CD4-positive, alpha-beta T cell treated with Interleukin-21 for 1 hour (primary cell): ENCODE measurements around the gene FKBP4.

Experiments used
- DNase-seq: peaks from one replicate; pipeline ENCODE4 v3.0.0-alpha.2; 2020

Gene FKBP4

DNA sequence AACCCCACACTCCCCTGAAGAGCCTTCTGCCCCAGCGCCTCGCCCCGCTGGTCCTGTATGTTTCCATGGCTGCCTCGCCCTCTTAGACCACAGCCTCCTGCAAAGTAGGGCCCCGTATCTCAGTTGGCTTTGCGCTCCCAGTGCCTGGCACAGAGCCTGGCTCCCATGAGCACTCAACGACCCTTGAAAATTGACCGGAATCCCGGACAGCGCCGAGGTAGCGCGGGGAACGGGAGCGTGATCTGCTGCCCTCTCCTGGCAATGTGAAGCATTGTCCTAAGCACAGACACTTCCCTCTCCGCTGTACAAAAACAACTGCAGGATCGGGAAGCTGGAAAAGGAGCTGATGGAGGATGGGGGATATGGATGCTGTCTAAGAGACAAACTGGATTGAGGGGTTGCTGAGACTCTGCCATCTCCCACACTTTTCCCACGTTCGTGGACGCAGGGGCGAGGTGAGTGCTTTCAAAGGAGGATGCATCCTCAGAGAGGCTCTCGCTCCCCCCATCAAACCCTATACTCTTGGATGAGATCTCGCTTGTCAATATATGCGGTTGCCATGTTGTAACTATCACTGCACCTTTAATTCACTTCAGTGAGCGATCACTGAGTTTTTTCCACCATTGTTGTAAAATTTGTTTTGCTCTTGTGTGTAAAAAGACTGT, 10.7 kb upstream of the FKBP4 start:
- peak; percentile 51 for DNase-seq

DNA sequence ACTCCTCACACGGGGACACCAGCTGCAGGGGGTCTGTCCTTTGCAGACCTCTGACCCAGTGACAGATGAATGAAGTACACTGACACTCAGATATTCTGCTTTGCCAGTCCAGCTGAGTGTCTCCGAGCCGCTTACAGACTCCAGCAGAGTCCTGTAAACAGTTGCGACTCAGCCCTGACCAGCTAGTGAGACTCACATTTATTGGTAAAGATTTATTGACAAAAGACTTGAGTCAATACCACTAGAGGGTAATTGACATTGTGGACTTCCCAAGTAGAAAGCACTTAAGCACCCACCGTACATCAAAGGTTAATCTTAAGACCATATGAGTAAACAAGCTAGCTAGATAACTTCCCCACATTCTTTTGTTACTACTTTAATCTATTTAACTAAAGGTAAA, 9.8 kb upstream of the FKBP4 start:
- DNase-seq: no peak

DNA sequence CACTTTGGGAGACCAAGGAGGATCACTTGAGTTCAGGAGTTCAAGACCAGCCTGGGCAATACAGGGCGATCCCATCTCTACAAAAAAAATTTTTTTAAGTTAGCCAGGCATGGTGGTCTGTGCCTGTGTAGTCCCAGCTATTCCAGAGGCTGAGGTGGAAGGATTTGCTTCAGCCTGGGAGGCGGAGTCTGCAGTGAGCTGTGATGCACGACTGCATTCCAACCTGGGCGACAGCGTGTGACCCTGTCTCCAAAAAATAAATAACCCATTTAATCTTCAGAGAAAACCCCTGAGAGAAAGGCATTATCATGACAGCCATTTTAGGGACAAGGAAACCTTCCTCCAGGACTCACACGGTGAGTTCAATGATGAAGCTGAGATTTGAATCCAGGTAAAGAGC, 3.7 kb upstream of the FKBP4 start:
- DNase-seq: no peak

DNA sequence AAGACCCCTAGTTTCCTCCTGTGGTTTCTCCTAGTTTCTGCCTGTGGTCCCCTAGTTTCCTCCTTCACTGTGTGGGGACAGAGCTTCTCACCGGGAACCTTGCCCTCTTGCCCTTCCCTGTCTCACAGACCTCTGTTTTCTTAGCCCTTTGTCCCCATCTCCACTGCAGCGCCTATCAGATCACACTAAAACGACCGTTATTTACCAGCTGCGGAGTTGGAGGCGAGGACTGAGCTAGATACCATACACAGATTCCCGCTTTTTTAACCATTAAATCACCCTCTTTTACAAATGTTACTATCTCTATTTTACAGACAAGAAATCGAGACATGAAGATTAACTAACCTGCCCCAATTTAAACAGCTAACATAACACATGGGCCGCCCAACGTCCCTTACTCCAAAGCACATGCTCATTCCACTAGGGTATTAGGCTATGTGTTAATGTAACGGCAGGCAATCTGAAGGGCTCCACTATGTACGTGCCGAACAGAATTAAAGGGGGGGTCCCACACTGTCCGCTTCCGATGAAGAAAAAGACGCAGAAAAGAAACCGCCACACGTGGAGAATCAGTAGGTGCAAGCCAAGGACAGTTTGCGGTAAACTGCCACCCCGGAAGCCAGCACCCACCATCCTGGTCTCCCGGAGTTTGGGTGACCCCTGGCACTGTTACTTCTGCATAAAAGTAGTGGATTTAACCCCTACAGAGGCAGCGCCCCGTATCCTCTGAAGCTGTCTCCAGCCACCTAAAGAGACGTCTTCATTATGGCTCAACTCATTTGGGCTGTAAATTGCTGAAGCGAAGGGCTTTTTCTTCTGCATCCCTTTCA, 1.9 kb upstream of the FKBP4 start:
- no peak for DNase-seq

DNA sequence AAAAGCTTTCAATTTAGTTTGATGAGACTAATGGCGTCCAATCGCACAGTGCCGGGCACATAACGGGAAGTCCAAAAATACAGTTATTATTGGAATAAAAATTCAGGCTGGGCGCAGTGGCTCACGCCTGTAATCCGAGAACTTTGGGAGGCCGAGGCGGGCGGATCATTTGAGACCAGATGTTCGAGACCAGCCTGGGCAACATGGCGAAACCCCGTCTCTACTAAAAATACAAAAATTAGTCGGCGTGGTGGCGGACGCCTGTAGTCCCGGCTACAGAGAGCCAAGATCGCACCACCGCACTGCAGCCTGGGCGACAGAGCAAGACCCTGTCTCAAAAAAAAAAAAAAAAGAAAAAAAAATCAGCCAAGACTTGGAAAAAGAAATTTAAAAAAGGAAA, 1.2 kb upstream of the FKBP4 start:
- no peak for DNase-seq

DNA sequence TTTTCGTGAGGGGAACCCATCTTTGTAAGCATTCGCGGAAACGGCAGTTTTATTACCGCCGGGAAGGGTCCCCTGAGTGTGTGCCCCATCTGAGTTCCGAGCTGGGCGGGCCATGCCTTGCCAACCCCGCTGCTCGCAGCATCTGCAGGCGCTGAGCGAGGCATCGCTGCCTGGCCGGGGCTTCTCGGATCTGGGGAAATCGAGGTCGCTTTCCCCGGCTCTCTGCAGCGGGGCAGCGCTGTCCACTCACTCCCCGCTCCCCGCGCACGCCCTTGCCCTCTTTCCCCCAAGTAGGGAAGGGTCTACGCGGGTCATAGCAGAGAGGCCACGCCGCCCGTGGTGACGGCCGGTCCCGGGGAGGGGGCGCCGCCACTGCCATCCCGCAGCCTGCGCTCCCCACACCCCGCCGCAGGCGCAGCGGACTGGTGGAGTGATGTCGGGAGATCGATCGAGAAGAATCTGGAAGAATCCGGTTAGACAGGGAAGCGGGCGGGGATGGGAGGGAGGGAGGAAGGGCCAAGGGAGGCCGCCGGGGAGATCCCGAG, 507 bp upstream of the FKBP4 start:
- peak; percentile 18 for DNase-seq

DNA sequence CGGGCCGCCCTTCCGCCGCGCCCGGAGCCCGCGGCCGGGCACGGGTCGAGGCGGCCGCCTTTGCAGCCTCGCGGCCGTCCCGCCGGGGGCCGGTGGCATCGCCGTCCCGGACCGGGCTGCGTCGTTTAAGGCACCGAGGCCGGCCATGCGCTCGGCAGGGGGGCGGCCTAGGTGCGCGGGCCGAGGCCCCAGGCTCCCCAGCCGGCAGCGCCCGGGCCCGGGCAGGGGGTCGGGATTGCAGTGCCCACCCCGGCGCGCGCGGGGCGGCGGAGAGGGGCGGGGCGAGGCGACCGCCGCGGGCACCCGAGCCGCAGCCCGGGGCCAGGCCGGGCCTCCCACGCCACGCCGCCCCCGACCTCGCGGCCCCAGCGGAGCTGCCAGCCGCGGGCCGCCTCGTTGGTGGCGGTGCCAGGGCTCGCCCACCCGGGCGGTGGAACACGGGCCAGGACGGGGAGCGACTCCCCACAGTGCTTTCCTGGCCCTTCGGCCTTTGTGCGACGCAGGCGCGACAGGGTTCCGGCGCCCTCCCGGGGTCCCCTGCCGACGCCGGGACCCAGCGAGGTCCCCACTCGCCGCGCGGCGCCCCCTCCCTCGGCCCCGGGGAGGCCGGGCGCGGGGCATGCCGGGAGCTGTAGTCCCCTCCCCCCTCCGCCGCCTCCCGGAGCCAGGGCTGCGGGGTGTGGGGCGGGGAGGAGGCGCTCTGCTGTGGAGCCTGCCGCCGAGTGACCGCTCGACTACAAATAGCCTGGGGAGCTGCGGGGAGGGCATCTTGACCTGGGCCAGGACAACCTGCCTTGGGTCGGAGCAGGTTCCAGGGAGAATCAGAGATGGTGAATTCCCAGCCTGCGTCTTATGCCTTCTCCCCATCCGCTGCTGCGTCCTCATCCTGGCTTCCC, 769 bp downstream of the FKBP4 start:
- peak; percentile 71 for DNase-seq

DNA sequence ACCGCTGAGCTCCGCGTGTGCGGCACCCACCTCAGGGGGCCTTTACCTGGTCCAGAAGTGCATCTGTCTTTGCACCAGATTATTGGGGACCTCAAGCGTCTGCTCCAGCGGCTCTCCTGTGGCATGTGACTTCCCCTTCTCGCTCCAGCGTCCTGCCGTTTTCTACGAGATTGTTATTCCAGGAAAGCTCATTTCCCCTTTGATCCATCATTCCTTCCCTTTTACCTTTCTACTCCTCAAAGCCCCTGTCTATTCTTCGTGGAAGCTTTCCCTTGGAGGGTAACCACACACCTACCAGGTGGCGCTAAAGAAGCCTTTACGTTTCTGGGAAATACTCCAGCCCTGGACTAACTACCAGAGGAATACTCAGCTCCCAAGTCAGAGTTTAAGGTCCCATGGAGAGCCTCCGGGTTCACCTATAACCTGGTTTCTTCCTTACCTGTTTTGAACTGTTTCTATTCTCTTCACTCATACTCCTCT, 1.5 kb downstream of the FKBP4 start:
- DNase-seq: no peak

DNA sequence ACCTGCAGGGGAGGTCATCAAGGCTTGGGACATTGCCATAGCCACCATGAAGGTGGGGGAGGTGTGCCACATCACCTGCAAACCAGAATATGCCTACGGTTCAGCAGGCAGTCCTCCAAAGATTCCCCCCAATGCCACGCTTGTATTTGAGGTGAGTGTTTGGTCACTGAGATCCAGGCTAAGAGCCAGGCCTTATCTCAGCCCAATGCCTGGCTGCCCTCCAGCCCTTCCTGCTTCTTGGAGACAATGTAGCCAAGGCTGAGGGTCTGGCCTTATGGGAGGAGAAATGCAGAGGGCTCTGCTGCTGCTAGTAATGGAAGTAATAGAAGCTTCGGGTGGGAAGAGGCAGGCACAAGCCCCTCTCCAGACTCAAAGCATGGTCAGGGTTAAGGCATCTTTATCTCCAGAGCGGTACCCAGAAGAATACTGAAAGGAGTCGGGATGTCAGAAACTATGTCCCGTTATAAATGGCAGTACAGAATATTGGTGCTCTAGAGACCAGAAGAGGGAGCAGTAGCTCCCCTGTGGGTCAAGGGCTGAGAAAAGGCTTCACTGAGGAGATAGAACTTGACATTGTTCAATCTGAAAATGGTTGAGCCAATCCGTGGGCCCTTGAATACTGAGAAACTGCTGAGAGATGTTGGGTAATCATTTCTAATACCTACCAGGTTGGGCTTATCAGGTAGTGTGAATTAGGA, 3.1 kb downstream of the FKBP4 start:
- DNase-seq: no peak

DNA sequence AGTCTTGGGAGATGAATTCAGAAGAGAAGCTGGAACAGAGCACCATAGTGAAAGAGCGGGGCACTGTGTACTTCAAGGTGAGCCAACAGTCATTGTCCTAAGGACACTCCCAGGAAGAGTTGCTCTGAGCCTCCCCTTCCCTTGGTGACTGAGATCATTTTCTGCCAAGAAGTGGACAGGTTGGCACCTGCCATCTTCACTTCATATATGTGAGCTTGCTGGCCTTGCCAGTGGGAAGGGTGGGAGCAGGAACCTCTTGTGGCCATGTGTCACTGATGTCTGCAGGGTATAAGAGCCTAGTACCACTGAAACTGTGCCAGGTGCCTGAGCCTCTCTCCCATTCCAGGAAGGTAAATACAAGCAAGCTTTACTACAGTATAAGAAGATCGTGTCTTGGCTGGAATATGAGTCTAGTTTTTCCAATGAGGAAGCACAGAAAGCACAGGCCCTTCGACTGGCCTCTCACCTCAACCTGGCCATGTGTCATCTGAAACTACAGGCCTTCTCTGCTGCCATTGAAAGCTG, 5.3 kb downstream of the FKBP4 start:
- no peak for DNase-seq

DNA sequence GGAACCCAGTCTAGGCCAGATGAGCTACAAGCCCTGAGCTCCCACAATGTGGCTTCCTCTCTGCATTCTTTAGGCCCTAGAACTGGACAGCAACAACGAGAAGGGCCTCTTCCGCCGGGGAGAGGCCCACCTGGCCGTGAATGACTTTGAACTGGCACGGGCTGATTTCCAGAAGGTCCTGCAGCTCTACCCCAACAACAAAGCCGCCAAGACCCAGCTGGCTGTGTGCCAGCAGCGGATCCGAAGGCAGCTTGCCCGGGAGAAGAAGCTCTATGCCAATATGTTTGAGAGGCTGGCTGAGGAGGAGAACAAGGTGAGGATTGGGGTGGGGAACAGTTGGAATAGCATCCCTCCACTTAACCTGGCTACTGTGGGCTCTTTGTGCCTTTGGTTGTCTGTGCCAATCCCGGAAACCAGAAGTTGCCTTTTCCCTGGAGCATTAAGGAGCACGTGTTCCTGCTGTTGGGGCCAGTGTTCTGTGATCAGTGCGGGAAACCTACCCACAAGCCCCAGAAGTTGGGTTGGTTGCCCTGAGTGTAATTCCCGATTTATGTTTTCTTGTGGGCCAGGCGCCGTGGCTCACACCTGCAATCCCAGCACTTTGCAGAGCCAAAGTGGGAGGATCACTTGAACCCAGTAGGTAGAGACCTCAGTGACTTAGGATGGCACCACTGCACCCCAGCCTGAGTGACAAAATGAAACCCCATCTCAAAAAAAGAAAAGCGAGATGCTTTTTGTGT, 6.4 kb downstream of the FKBP4 start:
- no peak for DNase-seq

DNA sequence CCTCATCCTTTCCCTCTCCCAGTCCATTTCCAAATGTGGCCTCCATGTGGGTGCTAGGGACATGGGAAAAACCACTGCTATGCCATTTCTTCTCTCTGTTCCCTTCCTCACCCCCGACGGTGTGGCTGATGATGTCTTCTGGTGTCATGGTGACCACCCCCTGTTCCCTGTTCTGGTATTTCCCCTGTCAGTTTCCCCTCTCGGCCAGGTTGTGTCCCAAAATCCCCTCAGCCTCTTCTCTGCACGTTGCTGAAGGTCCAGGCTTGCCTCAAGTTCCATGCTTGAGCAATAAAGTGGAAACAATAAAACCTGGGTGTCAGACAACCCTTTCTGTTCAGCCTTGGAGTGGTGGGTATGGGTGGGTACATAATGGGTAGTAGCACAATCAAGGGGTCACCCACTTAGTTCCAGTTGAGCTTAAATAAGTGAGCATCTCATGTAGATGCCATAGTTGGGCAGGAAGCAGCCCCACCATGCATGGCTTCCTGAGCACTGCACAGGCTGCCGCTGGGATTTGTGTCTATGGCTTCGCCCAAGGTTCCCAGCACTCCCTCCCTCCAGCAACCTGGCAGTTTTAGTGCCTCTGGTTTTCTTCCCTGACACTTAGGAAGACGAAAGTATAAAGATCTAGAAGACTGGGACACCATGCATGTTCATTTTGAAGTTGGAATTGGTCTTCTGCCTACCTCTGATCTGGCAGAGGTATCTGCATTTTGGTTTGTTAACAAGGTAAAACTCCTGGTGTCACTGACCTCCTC, 9.0 kb downstream of the FKBP4 start:
- DNase-seq: no peak

DNA sequence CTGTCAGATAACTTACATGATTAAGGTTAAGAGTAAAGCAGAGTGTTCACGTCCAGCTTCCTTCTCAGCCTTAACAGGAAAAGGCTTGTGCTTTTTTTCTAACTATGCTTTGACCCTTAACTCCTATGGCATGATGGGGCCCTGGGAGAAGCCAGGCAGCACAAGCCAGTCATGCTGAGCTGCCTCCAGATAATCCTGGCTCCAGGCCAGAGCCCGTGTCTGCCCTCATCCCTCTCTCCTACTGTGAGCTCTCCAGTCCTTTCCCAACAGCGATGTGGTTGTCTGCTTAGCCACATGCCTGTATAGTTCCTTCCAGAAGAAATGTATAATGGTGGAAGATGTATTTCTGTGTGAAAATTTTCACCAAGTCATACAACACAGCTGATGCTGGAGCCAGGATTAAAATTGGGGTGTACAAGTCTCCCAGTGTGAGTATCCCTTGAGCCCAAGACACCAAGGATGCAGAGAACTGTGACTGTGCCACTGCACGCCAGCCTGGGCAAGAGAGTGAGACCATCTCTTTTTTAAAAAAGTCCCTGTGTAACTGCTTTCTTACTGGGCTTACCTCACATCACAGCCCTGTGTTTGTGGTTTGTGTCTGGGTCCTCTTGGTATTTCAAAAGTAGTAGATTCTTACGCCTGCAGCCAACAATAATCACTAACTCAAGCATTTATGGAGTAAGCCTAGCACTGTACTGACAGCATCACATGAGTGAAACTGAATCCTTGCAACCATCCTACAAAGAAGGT, 9.8 kb downstream of the FKBP4 start:
- DNase-seq: no peak

DNA sequence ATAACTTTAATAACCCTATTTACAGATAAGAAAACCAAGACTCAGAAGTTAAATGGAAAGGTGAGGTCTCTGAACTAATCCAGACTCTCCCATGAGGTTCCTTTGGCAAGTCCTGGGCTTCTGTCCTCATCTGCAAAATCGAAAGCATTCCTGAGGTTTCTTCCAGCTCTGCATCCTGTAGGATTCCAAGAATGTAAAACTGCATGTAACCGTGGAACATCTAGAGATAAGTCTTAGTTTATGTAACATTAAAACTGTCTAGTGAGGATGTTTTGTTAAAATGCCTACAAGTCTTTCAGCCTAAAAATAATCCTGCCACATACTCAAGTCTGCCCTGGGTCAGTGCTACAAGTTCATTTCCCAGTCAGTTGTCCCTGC, 10.4 kb downstream of the FKBP4 start:
- DNase-seq: no peak

DNA sequence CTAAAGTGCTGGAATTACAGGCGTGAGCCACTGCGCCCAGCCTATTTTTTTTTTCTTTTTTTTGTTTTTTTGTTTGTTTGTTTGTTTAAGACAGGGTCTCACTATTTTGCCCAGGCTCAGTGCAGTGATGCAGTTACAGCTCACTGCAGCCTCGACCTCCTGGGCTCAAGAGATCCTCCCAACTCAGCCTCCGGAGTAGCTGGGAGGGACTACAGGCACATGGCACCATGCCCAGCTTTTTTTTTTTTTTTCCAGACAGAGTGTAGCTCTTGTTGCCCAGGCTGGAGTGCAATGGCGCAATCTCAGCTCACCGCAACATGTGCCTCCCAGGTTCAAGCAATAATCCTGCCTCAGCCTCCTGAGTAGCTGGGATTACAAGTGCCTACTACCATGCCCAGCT, 11.9 kb downstream of the FKBP4 start:
- no peak for DNase-seq

DNA sequence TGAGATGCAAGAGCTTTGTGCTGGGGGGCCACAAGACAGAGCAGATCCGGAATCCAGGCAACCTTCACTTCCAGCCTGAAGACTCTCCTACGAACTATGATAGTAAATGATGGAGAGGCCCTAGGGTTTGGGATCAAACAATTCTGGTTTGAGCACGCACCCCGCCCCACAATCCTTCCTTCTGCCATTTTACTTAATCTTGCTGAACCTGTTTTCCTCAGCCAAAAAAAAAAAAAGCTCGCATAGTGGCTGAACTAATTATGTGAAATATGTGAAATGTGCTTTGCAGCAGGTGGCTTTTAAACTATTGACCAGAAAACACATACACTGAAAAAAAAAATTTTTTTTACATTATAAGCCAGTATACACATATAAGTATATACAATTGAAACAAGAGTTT, 17.0 kb downstream of the FKBP4 start:
- DNase-seq: no peak

DNA sequence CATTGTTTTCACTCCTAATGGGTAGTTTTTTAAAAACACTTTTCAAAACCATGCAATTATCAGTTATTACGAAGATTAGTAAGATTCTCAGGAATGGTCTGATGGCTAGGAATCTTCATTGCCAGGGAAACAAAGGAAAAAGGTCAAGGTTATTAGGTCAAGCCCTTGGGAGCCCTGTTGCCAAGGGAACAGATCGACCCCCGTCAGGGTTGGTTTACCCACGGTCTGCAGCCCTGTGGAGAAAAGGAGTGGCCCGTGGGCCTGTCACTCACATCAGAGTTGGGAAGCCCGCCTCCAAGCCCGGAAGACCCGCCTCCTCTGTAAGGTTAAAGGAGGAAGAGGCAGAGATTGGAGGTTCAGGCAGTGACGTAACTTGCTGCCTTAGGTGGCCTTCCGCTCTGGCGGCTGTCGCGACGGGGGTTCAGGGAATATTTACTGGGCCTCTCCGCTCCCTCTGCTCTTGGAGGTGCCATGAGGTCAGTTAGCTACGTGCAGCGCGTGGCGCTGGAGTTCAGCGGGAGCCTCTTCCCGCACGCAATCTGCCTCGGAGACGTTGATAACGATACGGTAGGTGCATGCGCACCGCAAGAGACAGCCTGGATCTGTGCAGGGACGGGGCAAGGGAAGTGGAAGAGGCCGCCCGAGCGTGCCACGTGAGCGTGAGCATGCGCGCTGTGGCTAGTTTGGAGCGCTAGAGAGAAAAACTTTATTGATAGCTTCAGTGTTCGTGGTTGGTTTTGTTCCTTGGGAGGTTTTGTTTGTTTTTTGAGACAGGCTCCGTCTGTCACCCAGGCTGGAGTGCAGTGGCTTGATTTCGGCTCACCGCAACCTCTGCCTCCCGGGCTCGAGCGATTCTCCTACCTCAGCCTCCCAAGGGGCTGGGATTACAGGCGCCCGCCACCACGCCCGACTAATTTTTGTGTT, 17.8 kb downstream of the FKBP4 start, which contains the start of gene ITFG2:
Gene ITFG2 (plus strand): TSS at position 379 of the 924 bp plus-strand sequence. CDS start 93 bp downstream, at position 472.
- peak; percentile 97 for DNase-seq
